Right lobe of liver (tissue), 4 donors: ENCODE results near the gene KRTAP3-2.

Experiments
- CTCF ChIP-seq, 4 donors: fragments of 200-600 bp in 3 of 4; fragments of 450-650 bp in 1 of 4; IDR thresholded peaks; one replicate each; pipeline versions ENCODE4 v1.5.1 to v1.8.0; 2016 to 2022; ENCODE audit warnings: antibody characterized with exemption in 4 of 4, mild to moderate bottlenecking in 2 of 4
- POLR2A ChIP-seq: fragments of 450-650 bp; IDR thresholded peaks from one replicate; pipeline ENCODE4 v1.6.1; 2017; ENCODE audit warnings: antibody characterized with exemption, mild to moderate bottlenecking
- donor health status: DM: no; HTN: no; CAD: no.
- donor health status: DM: no; HTN: no; CAD: no.
- donor health status: DM: no; HTN: yes; CAD: no.

- TF ChIP-seq CTCF (IDR thresholded peaks at IDR 0.05) (no peak), POLR2A (no peak)
Observed at GRCh38 chr17:40980596-40980995, 19.1 kb downstream of the KRTAP3-2 start.
